Liver (tissue), 9 donors: Measurements from ENCODE around the gene DSPP. TPM values are rescaled to one million over a fixed set of nuclear protein-coding genes. Genes with fewer than 3 reads are reported as not detected.

Source experiments
- DNase-seq: peaks from one replicate; pipeline ENCODE4 v3.0.0-alpha.2; 2017; ENCODE audit warnings: low spot score
- H3K27ac ChIP-seq, 2 donors: one replicate each; pipeline ENCODE4 v1.7.0; 2013; ENCODE audit warnings: inconsistent platforms in 2 of 2, low read length in 2 of 2, control low read depth in 1 of 2, low read depth in 1 of 2, mild to moderate bottlenecking in 1 of 2
- H3K27me3 ChIP-seq, 4 donors: one replicate each; pipeline versions ENCODE4 v1.6.1 to v1.7.0; 2013; ENCODE audit warnings: low read length in 3 of 4, inconsistent platforms in 1 of 4, mild to moderate bottlenecking in 1 of 4, moderate library complexity in 1 of 4; ENCODE audit not compliant: control insufficient read depth in 4 of 4, insufficient read depth in 4 of 4
- H3K36me3 ChIP-seq, 4 donors: one replicate each; pipeline versions ENCODE4 v1.6.1 to v1.7.0; 2013; ENCODE audit warnings: low read length in 3 of 4, mild to moderate bottlenecking in 3 of 4, low read depth in 1 of 4, moderate library complexity in 1 of 4; ENCODE audit not compliant: control insufficient read depth in 4 of 4, insufficient read depth in 3 of 4
- H3K4me1 ChIP-seq, 4 donors: one replicate each; pipeline versions ENCODE4 v1.6.1 to v1.7.0; 2013; ENCODE audit warnings: low read length in 3 of 4, mild to moderate bottlenecking in 3 of 4, moderate library complexity in 1 of 4; ENCODE audit not compliant: control insufficient read depth in 4 of 4, insufficient read depth in 4 of 4
- H3K4me3 ChIP-seq, 3 donors: one replicate each; pipeline versions ENCODE4 v1.6.1 to v1.7.0; 2013; ENCODE audit warnings: low read length in 3 of 3, control low read depth in 1 of 3, low read depth in 1 of 3, mild to moderate bottlenecking in 1 of 3
- H3K9ac ChIP-seq, 2 donors: one replicate each; pipeline ENCODE4 v1.7.0; 2013; ENCODE audit warnings: low read length in 2 of 2, mild to moderate bottlenecking in 2 of 2, moderate library complexity in 2 of 2, control low read depth in 1 of 2, low read depth in 1 of 2
- H3K9me3 ChIP-seq, 4 donors: one replicate each; pipeline versions ENCODE4 v1.6.1 to v1.7.0; 2013; ENCODE audit warnings: low read length in 3 of 4; ENCODE audit not compliant: control insufficient read depth in 4 of 4
- CTCF ChIP-seq: fragments of 150-350 bp; IDR thresholded peaks from 2 replicates; pipeline ENCODE4 v1.5.1; 2017; ENCODE audit warnings: improper control_type of control experiment, low read depth, low read length; ENCODE audit not compliant: missing input control
- FOXA1 ChIP-seq: IDR thresholded peaks from 2 replicates; pipeline ENCODE4 v1.6.1; 2016; ENCODE audit warnings: antibody characterized with exemption
- FOXA2 ChIP-seq: IDR thresholded peaks from 2 replicates; pipeline ENCODE4 v1.6.1; 2016; ENCODE audit warnings: antibody characterized with exemption
- GABPA ChIP-seq, 2 donors: IDR thresholded peaks in 1 of 2; conservative IDR thresholded peaks in 1 of 2; 2 replicates each; pipeline ENCODE4 v1.6.1; 2016; ENCODE audit warnings: antibody characterized with exemption in 2 of 2, mild to moderate bottlenecking in 1 of 2, moderate library complexity in 1 of 2
- HNF4A ChIP-seq, 2 donors: conservative IDR thresholded peaks; 2 replicates each; pipeline ENCODE4 v1.6.1; 2016; ENCODE audit warnings: antibody characterized with exemption in 2 of 2, mild to moderate bottlenecking in 2 of 2
- HNF4G ChIP-seq: IDR thresholded peaks from 2 replicates; pipeline ENCODE4 v1.6.1; 2016; ENCODE audit warnings: antibody characterized with exemption
- JUND ChIP-seq, 2 donors: IDR thresholded peaks; 2 replicates each; pipeline ENCODE4 v1.6.1; 2016; ENCODE audit warnings: antibody characterized with exemption in 2 of 2
- NR2F2 ChIP-seq: IDR thresholded peaks from 2 replicates; pipeline ENCODE4 v1.6.1; 2016; ENCODE audit warnings: antibody characterized with exemption
- RAD21 ChIP-seq, 2 donors: IDR thresholded peaks; 2 replicates each; pipeline ENCODE4 v1.6.1; 2016; ENCODE audit warnings: antibody characterized with exemption in 2 of 2, mild to moderate bottlenecking in 2 of 2
- REST ChIP-seq: IDR thresholded peaks from 2 replicates; pipeline ENCODE4 v1.6.1; 2016; ENCODE audit warnings: antibody characterized with exemption, mild to moderate bottlenecking
- RXRA ChIP-seq, 2 donors: IDR thresholded peaks; 2 replicates each; pipeline ENCODE4 v1.6.1; 2017 to 2018; ENCODE audit warnings: antibody characterized with exemption in 2 of 2, mild to moderate bottlenecking in 1 of 2
- ZBTB33 ChIP-seq: IDR thresholded peaks from 2 replicates; pipeline ENCODE4 v1.6.1; 2016; ENCODE audit warnings: antibody characterized with exemption
- WGBS: extraction: QIAGEN DNeasy Blood & Tissue Kit; methylation state at CpG from one replicate; pipeline ENCODE4 v1.1.7; 2013; 5-methylcytosine and 5-hydroxymethylcytosine counted together
- polyA plus RNA-seq, 2 donors: library from polyadenylated mRNA; stranded (reverse) in 1 of 2; unstranded in 1 of 2; fragments of 200-250 nt in 1 of 2; fragments of >200 nt in 1 of 2; fragmentation: Nextera tagmentation in 1 of 2; extraction: Ambion mirVana in 1 of 2; gene quantifications; one replicate each; pipeline versions ENCODE4 v1.2.1 to v1.2.3, GENCODE V29; 2013 to 2015
- total RNA-seq, 2 donors: library from RNA; depleted of rRNA; stranded (reverse); fragments of >200 nt; gene quantifications; one replicate each; pipeline ENCODE4 v1.2.3, GENCODE V29; 2014
- donor health status: healthy.
- donor health status: healthy.
- donor health status: healthy.
- donor health status: healthy.
- donor health status: healthy.

The DSPP gene
- total and polyA plus RNA-seq, 4 donors: under 0.01 TPM; not detected in 3

DNA sequence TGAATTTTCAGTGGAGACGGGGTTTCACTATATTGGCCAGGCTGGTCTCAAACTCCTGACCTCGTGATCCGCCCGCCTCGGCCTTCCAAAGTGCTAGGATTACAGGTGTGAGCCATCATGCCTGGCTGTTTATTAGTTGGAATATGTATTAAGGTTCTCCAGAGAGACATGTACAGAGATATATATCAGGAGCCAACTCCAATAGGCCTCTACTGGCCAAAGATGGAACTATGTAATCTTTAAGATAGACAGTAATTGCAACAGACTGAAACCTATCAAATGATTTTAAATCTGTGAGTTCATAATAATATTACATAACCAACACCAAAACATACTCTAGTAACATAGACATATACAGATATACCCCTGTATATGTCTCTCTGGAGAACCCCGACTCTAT lies 36.0 kb downstream of the DSPP start:
- no peak overlapping the region for H3K4me3 ChIP-seq
- no peaks in the 10 kb centered on the region for H3K9me3 ChIP-seq
- TF ChIP-seq HNF4A (conservative IDR thresholded peaks at IDR 0.05) (no peak), FOXA1 (no peak), RAD21 (IDR thresholded peaks at IDR 0.05) (no peak)
- no peaks in the 10 kb centered on the region for H3K36me3 ChIP-seq
- WGBS: 97% methylated on average over 6 of the region's 6 CpGs
- no peaks in the 10 kb centered on the region for H3K27me3 ChIP-seq
- DNase-seq: no peak
- no peak overlapping the region for H3K27ac ChIP-seq
- H3K9ac ChIP-seq: no peak overlapping the region
- peaks cover 0 to 2% (median 0%) of the 10 kb centered on the region in 4 donors for H3K4me1 ChIP-seq

GRCh38 chr4:87649980-87650379 lies 41.7 kb downstream of the DSPP start, which contains the start of gene DMP1:
DMP1 (plus strand) TSS chr4:87650280; CDS start chr4:87656493, 6,213 bp downstream.
- no peak for TF ChIP-seq CTCF
- no peak for TF ChIP-seq REST
- TF ChIP-seq RXRA (IDR thresholded peaks at IDR 0.05): no peak
- no peak for TF ChIP-seq ZBTB33
- no peak for TF ChIP-seq NR2F2
- TF ChIP-seq JUND (IDR thresholded peaks at IDR 0.05): no peak
- no peak for TF ChIP-seq FOXA2
- TF ChIP-seq HNF4G: no peak
- no peak for TF ChIP-seq RAD21 (IDR thresholded peaks at IDR 0.05)
- TF ChIP-seq GABPA (IDR thresholded peaks at IDR 0.05 in 1 of 2, conservative IDR thresholded peaks at IDR 0.05 in 1 of 2): no peak
- no peak for TF ChIP-seq HNF4A (conservative IDR thresholded peaks at IDR 0.05)
- Histone ChIP-seq H3K4me3 (no peak within 1 kb of the TSS), H3K4me1 (no peaks in the 10 kb centered on the region), H3K27me3 (no peaks in the 10 kb centered on the region), H3K9ac (no peak within 1 kb of the TSS), H3K27ac (no peak within 1 kb of the TSS), H3K36me3 (no peaks in the 10 kb centered on the region), H3K9me3 (no peaks in the 10 kb centered on the region)
- WGBS: 93% methylated on average over 3 of the region's 3 CpGs
- DNase-seq: no peak
